Ureter (tissue), 1 donor: ENCODE results near the gene TMEM263. TPM values are rescaled to one million over a fixed set of nuclear protein-coding genes. Genes with fewer than 3 reads are reported as not detected.
"Not testable (repeated sequence)": the region's sequence is repeated elsewhere in the genome, so short reads cannot be mapped to it uniquely, and the experiment has no call there.

Experiments
- DNase-seq: peaks from one replicate; pipeline ENCODE4 v3.0.0-alpha.2; 2020; ENCODE audit warnings: low spot score
- total RNA-seq: library from RNA; stranded (reverse); gene quantifications from one replicate; pipeline ENCODE4 v1.2.4, GENCODE V29; 2023
- donor health status: DM: yes; HTN: yes; CAD: no.

The TMEM263 gene
- total RNA-seq, 1 donor from 2014 or later = 30.7 TPM

DNA sequence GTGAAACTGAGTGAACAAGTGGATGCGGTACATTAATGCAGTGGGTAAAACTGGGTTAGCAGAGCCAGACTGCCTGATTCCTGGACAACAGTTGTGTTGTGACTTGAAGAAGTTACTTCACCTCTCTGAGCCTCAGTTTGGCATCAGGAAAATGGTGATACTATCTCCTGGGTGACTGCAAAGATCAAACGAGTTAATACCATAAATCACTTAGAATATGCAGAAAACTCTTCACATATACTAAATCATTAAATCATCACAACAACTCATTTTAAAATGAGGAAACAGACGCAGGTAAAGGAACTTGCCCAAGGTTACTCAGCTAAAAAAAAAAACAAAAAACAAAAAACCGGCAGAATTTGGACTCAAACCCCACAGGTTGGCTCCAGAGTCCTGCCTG lies 30.4 kb downstream of the TMEM263 start:
- DNase-seq = no peak

GRCh38 chr12:106986625-106987389 lies 31.1 kb downstream of the TMEM263 start, which contains the start of gene MTERF2:
MTERF2 (minus strand) TSS chr12:106987146; CDS start chr12:106978714, 8,432 bp downstream.
- peak; percentile 92 for DNase-seq

GRCh38 chr12:106987846-106988245 lies 32.1 kb downstream of the TMEM263 start:
- DNase-seq = no peak

GRCh38 chr12:106994579-106995220 lies 39.0 kb downstream of the TMEM263 start:
- DNase-seq = no peak

GRCh38 chr12:106996102-106996501 lies 40.4 kb downstream of the TMEM263 start:
- DNase-seq = not testable (repeated sequence)

DNA sequence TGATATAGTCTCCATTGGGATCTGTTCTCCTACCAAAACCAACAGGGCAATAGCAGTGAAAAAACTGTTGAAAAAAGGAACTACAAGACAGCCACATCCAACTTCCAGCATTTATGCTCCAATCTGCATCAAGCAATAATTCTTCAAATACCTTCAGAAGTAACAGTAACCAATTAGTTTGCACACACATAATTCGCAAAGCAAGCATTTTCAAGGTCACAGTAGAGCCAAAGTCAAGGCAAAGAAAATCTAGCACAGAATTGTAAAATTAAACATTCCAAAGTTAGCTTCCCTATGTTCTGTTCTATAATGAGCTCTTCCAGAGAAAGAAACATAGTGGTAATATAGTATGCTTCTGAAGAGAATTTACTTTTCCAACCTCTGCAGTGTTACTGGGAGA lies 42.2 kb downstream of the TMEM263 start:
- no peak for DNase-seq

- no peak for DNase-seq
Measured at GRCh38 chr12:106999446-106999845, 43.7 kb downstream of the TMEM263 start.

DNA sequence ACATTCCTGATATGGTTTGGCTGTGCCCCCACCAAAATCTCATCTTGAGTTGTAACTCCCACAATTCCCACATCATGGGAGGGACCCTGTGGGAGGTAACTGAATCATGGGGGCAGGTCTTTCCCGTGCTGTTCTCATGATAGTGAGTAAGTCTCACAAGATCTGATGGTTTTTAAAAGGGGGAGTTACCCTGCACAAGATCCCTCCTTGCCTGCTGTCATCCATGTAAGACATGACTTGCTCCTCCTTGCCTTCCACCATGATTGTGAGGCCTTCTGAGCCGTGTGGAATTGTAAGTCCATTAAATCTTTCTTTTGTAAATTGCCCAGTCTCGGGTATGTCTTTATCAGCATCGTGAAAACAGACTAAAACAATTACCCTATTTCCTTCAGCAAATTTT lies 47.0 kb downstream of the TMEM263 start:
- not testable (repeated sequence) for DNase-seq

- DNase-seq = no peak
Measured at GRCh38 chr12:107007411-107007810, 51.7 kb downstream of the TMEM263 start.

GRCh38 chr12:107011519-107011918 lies 55.8 kb downstream of the TMEM263 start:
- no peak for DNase-seq

DNA sequence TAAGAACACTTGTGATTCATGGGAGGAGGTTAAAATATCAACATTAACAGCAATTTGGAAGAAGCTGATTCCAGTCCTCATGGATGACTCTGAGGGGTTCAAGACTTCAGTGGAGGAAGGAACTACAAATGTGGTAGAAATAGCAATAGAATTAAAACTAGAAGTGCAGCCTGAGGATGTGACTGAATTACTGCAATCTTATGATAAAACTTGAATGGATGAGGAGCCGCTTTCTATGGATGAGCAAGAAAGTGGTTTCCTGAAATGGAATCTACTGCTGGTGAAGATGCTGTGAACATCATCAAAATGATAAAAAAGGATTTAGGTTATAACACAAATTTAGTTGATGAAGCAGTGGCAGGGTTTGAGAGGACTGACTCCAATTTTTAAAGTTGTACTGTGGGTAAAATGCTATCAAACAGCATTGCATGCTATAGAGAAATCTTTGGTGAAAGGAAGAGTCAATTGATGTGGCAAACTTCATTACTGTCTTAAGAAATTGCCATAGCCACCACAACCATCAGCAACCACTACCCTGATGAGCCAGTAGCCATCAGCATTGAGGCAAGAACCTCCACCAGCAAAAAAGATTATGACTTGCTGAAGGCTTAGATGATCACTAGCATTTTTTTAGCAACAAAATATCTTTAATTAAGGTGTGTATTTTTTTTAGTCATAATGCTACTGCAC lies 57.2 kb downstream of the TMEM263 start:
- DNase-seq = no peak

GRCh38 chr12:107014055-107014454 lies 58.3 kb downstream of the TMEM263 start:
- DNase-seq = peak; percentile 46

GRCh38 chr12:107017042-107017441 lies 61.3 kb downstream of the TMEM263 start:
- DNase-seq = no peak

GRCh38 chr12:107019546-107019945 lies 63.8 kb downstream of the TMEM263 start:
- DNase-seq = no peak

Other genes with a start within 250 kb of the TMEM263 start
- gene RIC8B, start 181.2 kb upstream of the TMEM263 start, total RNA-seq = 26.6 TPM
- 15.9 TPM for gene MTERF2, start 31.2 kb downstream of the TMEM263 start, total RNA-seq
- 17.7 TPM for gene CRY1, start 137.6 kb downstream of the TMEM263 start, total RNA-seq